Measurements from ENCODE around the gene PCYT1A.
"Not testable (repeated sequence)": the region's sequence is repeated elsewhere in the genome, so short reads cannot be mapped to it uniquely, and the experiment has no call there.

Gene PCYT1A

GRCh38 chr3:196302960-196303359 lies 15.4 kb upstream of the PCYT1A start:
- not testable (repeated sequence) for H4K20me1 ChIP-seq (ENCODE audit: insufficient read depth, low read length); H3K9me3 ChIP-seq (ENCODE audit: insufficient read depth, low read length, severe bottlenecking); H3K4me1 ChIP-seq (ENCODE audit: insufficient read depth, low read length); H3K4me2 ChIP-seq (ENCODE audit: insufficient read depth, low read length); H2AFZ ChIP-seq (ENCODE audit: low read depth, low read length); H3K27ac ChIP-seq (ENCODE audit: low read length); H3K79me2 ChIP-seq (ENCODE audit: insufficient read depth, low read length); H3K36me3 ChIP-seq (ENCODE audit: insufficient read depth, low read length); DNase-seq; H3K9ac ChIP-seq (ENCODE audit: low read depth, low read length); ATAC-seq (ENCODE audit: insufficient read depth, low read depth); H3K27me3 ChIP-seq (ENCODE audit: insufficient read depth, low read length, poor library complexity); H3K4me3 ChIP-seq (ENCODE audit: low read depth in 1 of 2, low read length in 2 of 2)

- H3K4me3 ChIP-seq (ENCODE audit: low read depth in 1 of 2, low read length in 2 of 2); H3K27me3 ChIP-seq (ENCODE audit: insufficient read depth, low read length, poor library complexity); H3K27ac ChIP-seq (ENCODE audit: low read length); H3K9me3 ChIP-seq (ENCODE audit: insufficient read depth, low read length, severe bottlenecking); DNase-seq; H3K36me3 ChIP-seq (ENCODE audit: insufficient read depth, low read length); H3K9ac ChIP-seq (ENCODE audit: low read depth, low read length); H3K79me2 ChIP-seq (ENCODE audit: insufficient read depth, low read length); H3K4me1 ChIP-seq (ENCODE audit: insufficient read depth, low read length); H2AFZ ChIP-seq (ENCODE audit: low read depth, low read length); ATAC-seq (ENCODE audit: insufficient read depth, low read depth); H4K20me1 ChIP-seq (ENCODE audit: insufficient read depth, low read length); H3K4me2 ChIP-seq (ENCODE audit: insufficient read depth, low read length): not testable (repeated sequence)
Observed at GRCh38 chr3:196302551-196302950, 15.0 kb upstream of the PCYT1A start.

GRCh38 chr3:196298521-196298920 lies 11.0 kb upstream of the PCYT1A start:
- no peaks in the 10 kb centered on the region for H3K27me3 ChIP-seq (ENCODE audit: insufficient read depth, low read length, poor library complexity)
- no peak overlapping the region for H3K27ac ChIP-seq (ENCODE audit: low read length)
- no peak overlapping the region for H3K4me3 ChIP-seq (ENCODE audit: low read depth in 1 of 2, low read length in 2 of 2)
- TF ChIP-seq EZH2 (IDR thresholded peaks at IDR 0.05; ENCODE audit: borderline replicate concordance, low read depth, low read length, severe bottlenecking) (no peak), CTCF (IDR thresholded peaks at IDR 0.05; ENCODE audit: borderline replicate concordance, extremely low read depth, low read length, poor library complexity, severe bottlenecking) (no peak)
- no peaks in the 10 kb centered on the region for H3K9me3 ChIP-seq (ENCODE audit: insufficient read depth, low read length, severe bottlenecking)
- H4K20me1 ChIP-seq (ENCODE audit: insufficient read depth, low read length): no peaks in the 10 kb centered on the region
- ATAC-seq (ENCODE audit: insufficient read depth, low read depth) (no peak), DNase-seq (no peak)
- H3K79me2 ChIP-seq (ENCODE audit: insufficient read depth, low read length): no peaks in the 10 kb centered on the region
- H3K36me3 ChIP-seq (ENCODE audit: insufficient read depth, low read length): no peaks in the 10 kb centered on the region
- H3K4me2 ChIP-seq (ENCODE audit: insufficient read depth, low read length): no peak overlapping the region
- H2AFZ ChIP-seq (ENCODE audit: low read depth, low read length): no peak overlapping the region
- H3K9ac ChIP-seq (ENCODE audit: low read depth, low read length): no peak overlapping the region
- H3K4me1 ChIP-seq (ENCODE audit: insufficient read depth, low read length): no peaks in the 10 kb centered on the region

- no peaks in the 10 kb centered on the region for H4K20me1 ChIP-seq (ENCODE audit: insufficient read depth, low read length)
- ATAC-seq (ENCODE audit: insufficient read depth, low read depth): no peak
- H3K4me1 ChIP-seq (ENCODE audit: insufficient read depth, low read length): peaks cover 8% of the 10 kb centered on the region
- H3K9ac ChIP-seq (ENCODE audit: low read depth, low read length): no peak overlapping the region
- TF ChIP-seq CTCF (IDR thresholded peaks at IDR 0.05; ENCODE audit: borderline replicate concordance, extremely low read depth, low read length, poor library complexity, severe bottlenecking) (peak; percentile 3), EZH2 (IDR thresholded peaks at IDR 0.05; ENCODE audit: borderline replicate concordance, low read depth, low read length, severe bottlenecking) (no peak)
- H3K79me2 ChIP-seq (ENCODE audit: insufficient read depth, low read length): peaks cover 10% of the 10 kb centered on the region
- DNase-seq: no peak
- H3K9me3 ChIP-seq (ENCODE audit: insufficient read depth, low read length, severe bottlenecking): no peaks in the 10 kb centered on the region
- H3K27me3 ChIP-seq (ENCODE audit: insufficient read depth, low read length, poor library complexity): no peaks in the 10 kb centered on the region
- H2AFZ ChIP-seq (ENCODE audit: low read depth, low read length): no peak overlapping the region
- no peak overlapping the region for H3K27ac ChIP-seq (ENCODE audit: low read length)
- H3K36me3 ChIP-seq (ENCODE audit: insufficient read depth, low read length): no peaks in the 10 kb centered on the region; the same call in 1 of the 2 replicates
- H3K4me2 ChIP-seq (ENCODE audit: insufficient read depth, low read length): no peak overlapping the region
- no peak overlapping the region for H3K4me3 ChIP-seq (ENCODE audit: low read depth in 1 of 2, low read length in 2 of 2)
Observed at GRCh38 chr3:196292286-196292923, 4.9 kb upstream of the PCYT1A start.

Data from DND-41 (cell line).